Common myeloid progenitor, CD34-positive (primary cell): ENCODE results near the gene ZNF592.

Experiments
- CTCF ChIA-PET: fragments of 350-600 bp; sonication (Branson Sonifier 250); formaldehyde crosslinking; loops from one replicate; lab custom pipeline; 2021; ENCODE audit warnings: antibody characterized with exemption; lab: Charles Lee
- POLR2A ChIA-PET: fragments of 350-600 bp; sonication (Branson Sonifier 250); formaldehyde crosslinking; loops from one replicate; lab custom pipeline; 2021; ENCODE audit warnings: antibody characterized with exemption; lab: Charles Lee
- DNase-seq, 3 donors: peaks; one replicate each; pipeline versions ENCODE4 v3.0.0 to v3.0.0-alpha.2; 2013
- H3K27ac ChIP-seq, 2 experiments: 1 replicate in 1 of 2; 2 replicates in 1 of 2; pipeline ENCODE4 v1.7.0; 2013; ENCODE audit warnings: inconsistent platforms in 2 of 2, low read length in 2 of 2, mild to moderate bottlenecking in 2 of 2, low read depth in 1 of 2, moderate library complexity in 1 of 2; ENCODE audit not compliant: severe bottlenecking in 2 of 2, insufficient read depth in 1 of 2, poor library complexity in 1 of 2
- H3K27me3 ChIP-seq, 5 experiments: replicated peaks in 2 of 5; 1 replicate in 3 of 5; 2 replicates in 2 of 5; pipeline versions ENCODE4 v1.6.1 to v1.7.0; 2013; ENCODE audit warnings: low read length in 4 of 5, mild to moderate bottlenecking in 2 of 5, moderate library complexity in 2 of 5, inconsistent platforms in 1 of 5; ENCODE audit not compliant: insufficient read depth in 5 of 5, control insufficient read depth in 4 of 5
- H3K36me3 ChIP-seq, 4 experiments: 1 replicate in 2 of 4; 2 replicates in 2 of 4; pipeline versions ENCODE4 v1.6.1 to v1.7.0; 2013; ENCODE audit warnings: low read length in 3 of 4, control low read depth in 1 of 4, mild to moderate bottlenecking in 1 of 4; ENCODE audit not compliant: control insufficient read depth in 4 of 4, insufficient read depth in 4 of 4
- H3K4me1 ChIP-seq, 4 experiments: 1 replicate in 3 of 4; 2 replicates in 1 of 4; pipeline versions ENCODE4 v1.6.1 to v1.7.1; 2013; ENCODE audit warnings: low read length in 3 of 4, mild to moderate bottlenecking in 3 of 4, control low read depth in 1 of 4, inconsistent platforms in 1 of 4, moderate library complexity in 1 of 4; ENCODE audit not compliant: control insufficient read depth in 4 of 4, insufficient read depth in 4 of 4; ENCODE audit errors: control extremely low read depth in 1 of 4
- H3K4me3 ChIP-seq, 7 experiments: 1 replicate in 4 of 7; 2 replicates in 3 of 7; pipeline versions ENCODE4 v1.5.1 to v1.7.0; 2013; ENCODE audit warnings: mild to moderate bottlenecking in 7 of 7, low read length in 6 of 7, moderate library complexity in 6 of 7, inconsistent platforms in 2 of 7, low read depth in 2 of 7, control low read depth in 1 of 7; ENCODE audit not compliant: insufficient read depth in 4 of 7, control insufficient read depth in 1 of 7; ENCODE audit errors: extremely low read depth in 1 of 7
- H3K9me3 ChIP-seq, 5 experiments: 1 replicate in 4 of 5; 2 replicates in 1 of 5; pipeline versions ENCODE4 v1.6.1 to v1.7.1; 2013; ENCODE audit warnings: low read length in 4 of 5, mild to moderate bottlenecking in 2 of 5, inconsistent platforms in 1 of 5, low read depth in 1 of 5, moderate library complexity in 1 of 5; ENCODE audit not compliant: control insufficient read depth in 4 of 5, insufficient read depth in 2 of 5; ENCODE audit errors: control extremely low read depth in 1 of 5
- WGBS: methylation state at CpG from one replicate; pipeline ENCODE4 v1.1.5; 2013; ENCODE audit not compliant: insufficient coverage; 5-methylcytosine and 5-hydroxymethylcytosine counted together

The ZNF592 gene

DNA sequence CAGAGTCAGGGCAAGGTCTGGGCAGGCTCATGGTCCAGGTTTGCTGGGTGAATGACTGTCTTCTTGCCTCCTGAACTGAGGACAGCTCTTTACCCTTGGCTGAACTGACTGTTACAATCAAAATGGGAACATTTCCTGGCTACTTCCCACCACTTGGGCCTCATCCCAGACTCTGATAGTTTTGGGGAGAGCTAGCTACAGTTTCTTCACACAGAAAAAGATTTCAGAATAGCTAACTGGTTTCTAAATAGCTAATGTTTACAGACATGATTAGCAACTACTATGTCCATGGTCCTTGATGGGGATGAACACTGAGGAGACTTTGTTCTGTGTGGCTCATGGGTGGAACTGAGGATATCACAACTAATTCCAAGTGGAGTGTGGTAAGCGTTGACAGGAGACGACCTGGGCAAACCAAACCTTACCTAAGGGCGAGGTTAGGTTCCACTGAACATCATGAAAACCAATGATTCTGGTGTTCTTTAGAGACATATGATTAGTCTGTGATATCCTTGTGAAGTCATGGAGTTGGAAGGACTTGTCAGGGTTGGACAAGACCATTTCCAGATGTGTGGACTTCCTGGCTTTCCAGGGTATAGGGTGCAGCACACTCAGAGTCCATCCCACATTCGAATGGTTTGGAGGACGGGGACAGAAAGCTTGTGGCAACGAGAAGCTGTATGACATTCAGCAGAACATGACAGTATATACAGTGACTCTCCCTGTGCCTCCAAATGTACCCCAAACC lies 76.0 kb downstream of the ZNF592 start:
- Histone ChIP-seq H3K27me3 (no peaks in the 10 kb centered on the region), H3K36me3 (no peaks in the 10 kb centered on the region), H3K4me1 (peaks cover 0 to 3% (median 0%) of the 10 kb centered on the region in 4 experiments), H3K9me3 (no peaks in the 10 kb centered on the region), H3K4me3 (no peak overlapping the region), H3K27ac (no peak overlapping the region)
- WGBS: 93% methylated on average over 3 of the region's 6 CpGs
- no peak for DNase-seq
- CTCF ChIA-PET: interaction anchor here (0.8 to 1.7 kb wide), 3 partner anchors 10 to 226 kb away, joined by 3 to 5 read pairs (median 3); no protein-coding TSS in a partner anchor
- POLR2A ChIA-PET: no interaction called here

- CTCF ChIA-PET: interaction anchor here (1.7 kb wide), 1 partner anchor 10 kb away, joined by 5 read pairs; no protein-coding TSS in a partner anchor
- WGBS: 96% methylated on average over 5 of the region's 6 CpGs
Observed at GRCh38 chr15:84826369-84826823, 78.0 kb downstream of the ZNF592 start.

GRCh38 chr15:84827246-84827645 lies 78.9 kb downstream of the ZNF592 start:
- no peaks in the 10 kb centered on the region for H3K36me3 ChIP-seq
- no peaks in the 10 kb centered on the region for H3K9me3 ChIP-seq
- no peak for DNase-seq
- whole genome bisulfite sequencing: 98% methylated on average over 6 of the region's 9 CpGs
- no peaks in the 10 kb centered on the region for H3K27me3 ChIP-seq
- no peaks in the 10 kb centered on the region for H3K4me1 ChIP-seq
- H3K27ac ChIP-seq: no peak overlapping the region
- H3K4me3 ChIP-seq: no peak overlapping the region
- ChIA-PET CTCF (interaction anchor here (1.8 kb wide), 1 partner anchor 10 kb away, joined by 8 read pairs; no protein-coding TSS in a partner anchor), POLR2A (no interaction called here)

More at GRCh38 chr15:84826369-84826823, 78.0 kb downstream of the ZNF592 start:
- Histone ChIP-seq H3K36me3 (no peaks in the 10 kb centered on the region), H3K4me1 (peaks cover 0 to 3% (median 0%) of the 10 kb centered on the region in 4 experiments), H3K27me3 (no peaks in the 10 kb centered on the region), H3K27ac (no peak overlapping the region), H3K4me3 (no peak overlapping the region), H3K9me3 (no peaks in the 10 kb centered on the region)
- POLR2A ChIA-PET: no interaction called here
- peak in 1 of 3 donors; percentile 15 for DNase-seq

DNA sequence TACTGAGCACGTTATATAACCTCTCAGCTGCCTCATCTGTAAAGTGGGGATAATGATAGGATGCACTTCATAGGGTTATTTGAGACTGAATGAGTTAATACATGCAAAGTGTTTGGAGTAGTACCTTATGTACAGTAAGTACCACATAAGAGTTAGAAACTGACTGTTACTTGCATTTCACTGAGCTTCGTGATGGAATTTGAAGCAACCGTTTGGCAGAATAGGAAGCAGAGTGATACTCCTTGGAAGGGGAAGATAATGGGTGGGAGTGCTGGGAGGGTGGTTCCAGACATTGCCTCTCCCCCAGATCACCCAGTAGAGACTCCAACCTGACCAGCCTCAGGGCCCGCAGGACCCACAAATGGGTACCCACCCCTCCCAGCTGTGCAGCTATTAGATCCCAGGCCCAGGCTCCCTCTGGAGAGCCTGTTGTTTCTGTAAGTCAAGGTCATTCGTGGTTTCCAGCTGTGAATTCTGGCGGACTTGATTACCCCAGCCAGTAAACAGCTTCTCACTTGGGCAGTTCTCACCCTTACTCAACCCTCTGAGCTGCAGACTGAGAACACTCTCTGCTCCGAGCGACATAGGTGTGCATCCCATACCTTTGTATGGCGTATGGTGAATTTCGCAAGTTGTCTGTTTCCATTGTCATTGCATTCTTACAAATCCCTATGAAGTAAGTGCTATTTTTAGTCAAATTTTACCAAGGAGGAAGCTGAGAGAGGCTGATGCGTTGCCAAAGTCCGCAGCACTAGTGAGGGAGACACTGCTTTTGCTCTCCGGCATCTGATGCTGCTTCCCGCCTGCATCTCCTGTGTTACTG lies 79.9 kb downstream of the ZNF592 start:
- POLR2A ChIA-PET: interaction anchor here (0.5 kb wide), 1 partner anchor 101 kb away, joined by 4 read pairs; no protein-coding TSS in a partner anchor
- Histone ChIP-seq H3K27me3 (no peaks in the 10 kb centered on the region), H3K4me3 (no peak overlapping the region), H3K4me1 (peaks cover 0 to 2% (median under 1%) of the 10 kb centered on the region in 4 experiments), H3K9me3 (no peaks in the 10 kb centered on the region), H3K27ac (no peak overlapping the region), H3K36me3 (no peaks in the 10 kb centered on the region)
- DNase-seq: no peak
- WGBS: 95% methylated on average over 12 of the region's 14 CpGs
- CTCF ChIA-PET: interaction anchor here (1.8 kb wide), 1 partner anchor 9 kb away, joined by 8 read pairs; no protein-coding TSS in a partner anchor

GRCh38 chr15:84829428-84829827 lies 81.0 kb downstream of the ZNF592 start:
- WGBS: 95% methylated on average over 8 of the region's 8 CpGs
- Histone ChIP-seq H3K36me3 (no peaks in the 10 kb centered on the region), H3K4me3 (no peak overlapping the region), H3K27ac (no peak overlapping the region), H3K4me1 (peaks cover 0 to 7% (median 2%) of the 10 kb centered on the region in 4 experiments), H3K27me3 (no peaks in the 10 kb centered on the region), H3K9me3 (no peaks in the 10 kb centered on the region)
- ChIA-PET POLR2A (no interaction called here), CTCF (interaction anchor here (0.6 kb wide), 1 partner anchor 59 kb away, joined by 3 read pairs; no protein-coding TSS in a partner anchor)
- no peak for DNase-seq

DNA sequence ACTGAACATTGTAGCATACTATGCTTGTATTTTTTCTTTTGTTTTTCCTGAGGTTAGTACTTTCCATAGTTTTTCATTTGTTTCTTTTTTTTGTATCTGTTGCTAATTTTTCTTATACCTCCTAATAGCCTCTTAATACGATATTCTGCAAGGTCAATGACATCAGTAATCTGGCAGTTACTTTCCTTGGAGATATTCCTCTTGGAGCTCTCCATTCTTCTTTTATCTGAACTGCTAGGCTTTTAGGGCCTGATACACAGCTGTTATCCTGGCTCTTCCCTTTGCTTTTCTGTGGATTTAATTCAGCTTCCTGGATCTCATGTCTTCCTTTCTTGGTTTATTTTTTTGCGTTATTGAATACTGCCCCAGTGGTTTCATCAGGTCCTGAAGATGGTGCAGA lies 81.6 kb downstream of the ZNF592 start:
- no peak for DNase-seq
- Histone ChIP-seq H3K27me3 (no peaks in the 10 kb centered on the region), H3K27ac (no peak overlapping the region), H3K9me3 (no peaks in the 10 kb centered on the region), H3K36me3 (no peaks in the 10 kb centered on the region), H3K4me3 (no peak overlapping the region), H3K4me1 (peaks cover 0 to 7% (median 2%) of the 10 kb centered on the region in 4 experiments)
- ChIA-PET CTCF (no interaction called here), POLR2A (no interaction called here)
- WGBS: 95% methylated on average over 2 of the region's 2 CpGs
